RPMI8226 (cell line): ENCODE data around the gene FNDC8.
"Not testable (repeated sequence)": the region's sequence is repeated elsewhere in the genome, so short reads cannot be mapped to it uniquely, and the experiment has no call there.

ENCODE experiments used
- DNase-seq: peaks from one replicate; pipeline ENCODE4 v3.0.0-alpha.2; 2015

The FNDC8 gene

GRCh38 chr17:35146214-35146833 lies 24.9 kb downstream of the FNDC8 start:
- DNase-seq: no peak

- no peak for DNase-seq
These were observed 26.0 kb downstream of the FNDC8 start, which contains the start of gene UNC45B for GRCh38 chr17:35147375-35147905. Gene UNC45B, plus strand, starts transcription at chr17:35147817. Its CDS starts 447 bp downstream, at chr17:35148264.

GRCh38 chr17:35148144-35148543 lies 26.7 kb downstream of the FNDC8 start:
- DNase-seq: no peak

GRCh38 chr17:35149941-35150340 lies 28.5 kb downstream of the FNDC8 start:
- DNase-seq: no peak

DNA sequence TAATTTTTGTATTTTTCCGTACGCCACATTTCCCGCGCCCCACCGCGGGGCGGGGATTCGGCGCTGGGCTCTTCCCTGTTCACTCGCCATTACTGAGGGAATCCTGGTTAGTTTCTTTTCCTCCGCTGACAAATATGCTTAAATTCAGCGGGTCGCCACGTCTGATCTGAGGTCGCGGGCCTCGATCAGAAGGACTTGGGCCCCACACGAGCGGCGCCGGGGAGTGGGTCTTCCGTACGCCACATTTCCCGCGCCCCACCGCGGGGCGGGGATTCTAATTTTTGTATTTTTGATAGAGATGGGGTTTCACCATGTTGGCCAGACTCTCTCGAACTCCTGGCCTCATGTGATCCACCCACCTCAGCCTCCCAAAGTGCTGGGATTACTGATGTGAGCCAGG lies 29.7 kb downstream of the FNDC8 start:
- DNase-seq: not testable (repeated sequence)

DNA sequence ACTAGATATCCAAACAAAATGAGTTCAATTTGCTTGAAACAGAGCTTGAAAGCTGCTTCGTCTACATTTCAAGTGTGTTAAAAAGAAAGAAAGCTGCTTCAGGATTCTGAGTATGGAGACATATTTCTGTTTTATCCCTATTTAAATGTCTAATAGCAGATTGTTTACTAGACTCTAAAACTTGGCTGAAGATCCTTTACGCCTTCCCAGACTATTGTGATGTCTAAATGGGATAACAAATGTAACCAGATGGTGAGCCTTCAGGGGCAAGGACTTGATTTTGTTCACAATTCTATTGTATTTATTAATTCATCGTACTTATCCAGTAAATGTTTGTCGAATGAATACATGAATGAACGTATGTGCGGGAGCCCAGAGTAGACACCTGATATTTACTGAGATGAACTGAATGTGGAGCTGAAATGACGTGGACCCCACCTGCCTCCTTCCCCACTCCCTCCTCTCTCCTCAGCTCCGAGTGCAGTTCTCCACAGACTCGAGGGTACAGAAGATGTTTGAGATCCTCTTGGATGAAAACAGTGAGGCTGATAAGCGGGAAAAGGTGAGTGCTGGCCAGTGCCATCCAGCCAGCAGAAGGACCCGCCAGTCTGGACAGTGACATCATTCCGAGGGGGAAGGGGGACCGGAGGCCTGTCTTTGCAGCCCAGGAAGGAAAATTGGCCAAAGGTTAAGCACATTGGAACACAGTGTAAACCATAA lies 31.2 kb downstream of the FNDC8 start:
- DNase-seq: no peak

GRCh38 chr17:35154196-35155165 lies 33.1 kb downstream of the FNDC8 start:
- DNase-seq: no peak

DNA sequence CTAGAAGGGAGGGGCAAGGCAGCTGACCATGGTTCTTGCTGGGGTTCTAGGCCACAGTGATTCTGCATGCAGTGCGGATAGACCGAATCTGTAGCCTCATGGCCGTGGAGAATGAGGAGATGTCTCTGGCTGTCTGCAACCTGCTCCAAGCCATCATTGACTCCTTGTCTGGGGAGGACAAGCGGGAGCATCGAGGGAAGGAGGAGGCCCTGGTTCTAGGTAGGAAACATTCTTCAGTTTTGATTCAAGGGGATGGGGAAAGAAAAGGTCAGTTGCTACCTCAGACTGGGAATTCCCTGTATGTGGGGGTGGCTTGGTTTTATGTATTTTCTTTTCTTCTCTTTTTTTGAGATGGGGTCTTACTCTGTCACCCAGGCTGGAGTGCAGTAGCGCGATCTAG lies 33.8 kb downstream of the FNDC8 start:
- no peak for DNase-seq

- DNase-seq: no peak
These were observed 38.5 kb downstream of the FNDC8 start for GRCh38 chr17:35159940-35160339.

- no peak for DNase-seq
These were observed 39.2 kb downstream of the FNDC8 start for GRCh38 chr17:35160354-35161201.

DNA sequence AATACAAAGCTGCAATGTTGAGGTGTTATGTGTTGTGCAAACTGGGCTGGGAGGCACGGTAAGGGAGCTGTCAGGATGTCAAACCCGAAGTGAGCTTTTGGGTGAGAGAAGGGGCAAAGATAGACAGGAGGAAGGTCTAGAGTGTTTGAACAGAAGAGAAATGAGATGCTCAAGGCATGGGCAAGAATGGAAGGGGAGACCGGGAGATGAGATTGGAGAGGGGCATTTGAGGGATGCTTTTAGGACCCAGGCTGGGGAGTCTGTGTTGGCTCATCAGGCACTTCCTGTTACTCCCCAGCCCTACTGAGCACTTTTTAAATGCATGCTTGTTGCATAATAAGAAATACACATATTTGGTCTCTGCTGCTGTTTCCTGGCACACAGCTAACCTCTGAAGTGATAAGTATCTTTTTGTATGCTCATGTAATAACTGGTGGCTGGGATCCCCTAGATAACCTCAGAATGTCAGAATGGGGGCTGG lies 39.9 kb downstream of the FNDC8 start:
- DNase-seq: no peak

GRCh38 chr17:35162755-35163154 lies 41.3 kb downstream of the FNDC8 start:
- no peak for DNase-seq

- no peak for DNase-seq
These were observed 42.5 kb downstream of the FNDC8 start for GRCh38 chr17:35163886-35164285.

DNA sequence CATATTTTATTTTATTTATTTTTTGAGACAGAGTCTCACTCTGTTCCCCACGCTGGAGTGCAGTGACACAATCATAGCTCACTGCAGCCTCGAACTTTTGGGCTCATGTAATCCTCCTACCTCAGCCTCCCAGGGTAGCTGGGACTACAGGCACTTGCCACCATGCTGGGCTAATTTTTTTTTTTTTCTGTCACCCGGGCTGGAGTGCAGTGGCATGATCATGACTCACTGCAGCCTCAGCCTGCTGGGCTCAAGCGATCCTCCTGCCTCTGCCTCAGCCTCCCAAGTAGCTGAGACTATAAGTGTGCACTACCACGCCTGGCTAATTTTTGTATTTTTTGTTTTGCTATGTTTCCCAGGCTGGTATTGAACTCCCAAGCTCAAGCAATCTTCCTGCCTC lies 43.3 kb downstream of the FNDC8 start:
- DNase-seq: no peak

DNA sequence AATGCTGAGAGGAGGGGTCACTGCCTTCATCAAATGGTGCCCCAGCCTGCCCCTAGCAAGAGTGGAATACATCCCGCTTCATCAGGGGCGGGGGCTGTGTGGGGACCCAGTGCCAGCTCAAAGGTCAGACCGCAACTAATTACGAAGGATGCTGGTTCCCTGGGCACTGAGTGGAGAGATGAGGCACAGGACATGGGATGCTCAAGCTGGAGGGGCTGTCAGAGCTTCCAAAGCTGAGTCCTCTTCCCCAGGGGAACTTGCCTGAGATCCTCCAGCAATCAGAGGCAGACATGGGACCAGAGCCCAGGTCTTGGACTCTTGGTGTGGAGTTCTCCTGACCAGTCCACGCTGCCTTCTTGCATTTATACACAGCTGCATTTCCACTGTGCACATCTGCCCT lies 45.1 kb downstream of the FNDC8 start:
- DNase-seq: no peak

DNA sequence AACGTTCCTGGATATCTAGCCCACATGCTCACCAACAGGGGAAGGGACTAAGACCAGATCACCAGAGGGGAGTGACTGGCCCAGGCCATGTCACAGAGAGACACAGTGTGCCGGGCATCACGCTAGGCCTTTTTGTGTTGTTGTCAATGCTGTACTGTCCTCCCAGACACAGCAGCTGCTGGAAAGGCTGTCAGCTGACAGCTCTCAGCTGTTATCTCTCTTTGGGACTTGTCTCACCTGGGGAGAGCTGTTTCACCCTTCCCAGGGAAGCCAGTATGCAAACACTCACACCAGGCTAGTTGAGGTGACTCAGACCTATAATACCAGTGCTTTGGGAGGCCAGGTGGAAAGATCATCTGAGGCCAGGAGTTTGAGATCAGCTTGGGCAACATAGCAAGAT lies 45.6 kb downstream of the FNDC8 start:
- no peak for DNase-seq

DNA sequence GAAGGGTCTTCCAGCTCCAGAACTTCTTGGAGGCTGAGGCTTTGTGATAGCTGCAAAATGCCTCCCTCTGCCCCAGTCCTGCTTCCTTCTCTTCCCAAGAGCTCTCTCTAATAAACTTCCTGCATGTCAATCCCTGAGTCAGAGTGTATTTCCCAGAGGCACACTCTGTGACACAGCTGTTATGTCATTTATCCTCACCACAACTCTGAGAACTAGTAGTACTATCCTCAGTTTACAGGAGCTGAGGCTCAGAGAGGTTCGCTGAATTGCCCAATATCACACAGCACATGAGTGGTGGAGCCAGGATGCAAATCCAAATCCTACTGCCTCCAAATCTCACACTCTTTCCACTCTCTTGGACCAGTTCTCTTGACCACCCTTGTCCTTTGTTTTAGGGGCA lies 46.3 kb downstream of the FNDC8 start:
- no peak for DNase-seq

- DNase-seq: no peak
These were observed 48.5 kb downstream of the FNDC8 start for GRCh38 chr17:35169835-35170363.

DNA sequence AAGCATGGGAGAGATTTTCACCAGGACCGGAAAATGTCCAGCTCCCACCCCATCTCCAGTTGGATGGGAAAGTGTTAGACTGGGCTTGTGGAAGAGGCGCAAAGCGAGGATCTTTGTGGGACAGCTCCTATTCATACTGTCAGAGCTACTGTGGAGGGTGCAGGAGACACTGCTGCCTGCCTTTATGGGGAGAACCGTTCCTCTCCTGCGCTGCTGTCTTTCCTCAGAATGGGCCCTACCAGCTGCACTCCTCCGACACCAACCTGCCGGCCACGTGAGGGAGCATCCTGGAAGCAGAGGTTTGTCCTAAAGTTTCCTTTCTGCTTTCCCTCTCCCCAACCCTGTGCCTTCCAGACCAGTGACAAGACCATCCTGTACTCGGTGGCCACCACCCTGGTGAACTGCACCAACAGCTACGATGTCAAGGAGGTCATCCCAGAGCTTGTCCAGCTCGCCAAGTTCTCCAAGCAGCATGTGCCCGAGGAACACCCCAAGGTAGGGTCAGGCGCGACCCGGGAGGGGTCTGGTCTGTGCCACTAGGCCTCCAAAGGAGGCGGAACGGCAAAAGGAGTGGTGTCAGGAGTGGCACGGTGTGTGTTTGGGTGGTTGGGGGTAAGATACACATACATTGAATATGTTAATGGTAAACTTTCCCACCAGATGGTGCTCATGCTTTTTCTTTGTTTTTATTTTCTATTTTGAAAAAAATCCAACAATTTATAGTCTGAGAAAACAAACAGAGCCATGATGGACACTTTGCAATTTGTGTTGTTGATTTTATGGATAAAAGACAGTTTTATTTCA lies 49.8 kb downstream of the FNDC8 start:
- DNase-seq: peak; percentile 32

DNA sequence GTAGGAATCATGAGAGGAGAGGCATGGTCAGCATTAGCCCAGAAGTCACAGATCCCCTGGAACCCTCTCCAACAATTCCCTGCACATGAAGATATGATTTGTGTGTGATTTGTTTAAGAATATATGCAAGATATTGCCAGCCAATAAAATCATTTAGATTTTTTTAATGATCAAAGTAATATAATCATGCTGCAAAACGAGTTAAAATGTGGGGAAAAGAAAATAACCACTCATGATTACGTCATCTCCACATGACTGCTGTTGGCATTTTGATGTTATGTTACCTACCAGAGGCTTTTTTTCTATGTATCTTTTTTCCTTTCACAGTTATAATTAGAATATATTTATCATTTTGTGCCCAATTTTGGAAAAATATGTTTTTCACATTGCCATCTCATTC lies 50.4 kb downstream of the FNDC8 start:
- DNase-seq: no peak

GRCh38 chr17:35172321-35172720 lies 50.9 kb downstream of the FNDC8 start:
- DNase-seq: not testable (repeated sequence)
